ENCODE results near the gene TMEM131L. TPM values are rescaled to one million over a fixed set of nuclear protein-coding genes. Genes with fewer than 3 reads are reported as not detected.

Gene TMEM131L
- total and polyA plus RNA-seq, 4 donors, result 4.9 to 41.3 (median 12.9) TPM

DNA sequence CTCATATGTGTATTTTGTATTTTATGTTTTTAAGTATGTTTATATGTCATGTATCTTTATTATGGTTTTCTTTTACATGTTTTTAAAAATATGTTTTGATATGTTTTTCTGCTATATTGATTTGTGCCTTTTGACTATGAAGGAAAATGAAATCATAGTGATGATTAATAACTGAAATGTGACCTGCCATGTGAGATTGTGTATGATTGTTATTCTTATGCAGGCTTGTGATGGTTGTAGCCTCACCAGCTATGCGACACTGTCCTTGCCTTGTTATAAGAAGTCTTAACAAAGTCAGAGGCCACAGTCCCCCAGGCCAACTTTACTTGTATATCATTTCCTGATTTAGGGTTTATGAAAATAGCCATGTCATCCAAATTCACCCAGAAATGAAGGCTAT lies 83.2 kb downstream of the TMEM131L start:
- Histone ChIP-seq H3K9ac (ENCODE audit: low read depth in 1 of 2, low read length in 2 of 2) (no peak overlapping the region), H3K36me3 (ENCODE audit: control insufficient read depth in 4 of 4, insufficient read depth in 3 of 4, low read depth in 1 of 4, low read length in 3 of 4) (peaks cover 0 to 7% (median 2%) of the 10 kb centered on the region in 4 donors), H3K27me3 (ENCODE audit: control insufficient read depth in 4 of 4, insufficient read depth in 4 of 4, low read length in 3 of 4) (no peaks in the 10 kb centered on the region), H3K4me3 (ENCODE audit: low read depth in 1 of 3, low read length in 3 of 3) (no peak overlapping the region), H3K27ac (ENCODE audit: low read depth in 1 of 2, low read length in 2 of 2) (no peak overlapping the region), H3K4me1 (ENCODE audit: control insufficient read depth in 4 of 4, insufficient read depth in 4 of 4, low read length in 3 of 4) (no peaks in the 10 kb centered on the region), H3K9me3 (ENCODE audit: control insufficient read depth in 4 of 4, low read length in 3 of 4) (no peaks in the 10 kb centered on the region)
- WGBS, result 90% methylated on average over 1 of the region's 1 CpG
- TF ChIP-seq TAF1 (conservative IDR thresholded peaks at IDR 0.05) (no peak), FOXA1 (IDR thresholded peaks at IDR 0.05) (no peak), JUND (IDR thresholded peaks at IDR 0.05) (no peak), RXRA (IDR thresholded peaks at IDR 0.05) (no peak), GABPA (IDR thresholded peaks at IDR 0.05 in 1 of 2, conservative IDR thresholded peaks at IDR 0.05 in 1 of 2) (no peak), HNF4G (IDR thresholded peaks at IDR 0.05) (no peak), SP1 (IDR thresholded peaks at IDR 0.05) (no peak), NR2F2 (IDR thresholded peaks at IDR 0.05) (no peak), HNF4A (conservative IDR thresholded peaks at IDR 0.05) (no peak)
- TF ChIP-seq, protein P1, sequence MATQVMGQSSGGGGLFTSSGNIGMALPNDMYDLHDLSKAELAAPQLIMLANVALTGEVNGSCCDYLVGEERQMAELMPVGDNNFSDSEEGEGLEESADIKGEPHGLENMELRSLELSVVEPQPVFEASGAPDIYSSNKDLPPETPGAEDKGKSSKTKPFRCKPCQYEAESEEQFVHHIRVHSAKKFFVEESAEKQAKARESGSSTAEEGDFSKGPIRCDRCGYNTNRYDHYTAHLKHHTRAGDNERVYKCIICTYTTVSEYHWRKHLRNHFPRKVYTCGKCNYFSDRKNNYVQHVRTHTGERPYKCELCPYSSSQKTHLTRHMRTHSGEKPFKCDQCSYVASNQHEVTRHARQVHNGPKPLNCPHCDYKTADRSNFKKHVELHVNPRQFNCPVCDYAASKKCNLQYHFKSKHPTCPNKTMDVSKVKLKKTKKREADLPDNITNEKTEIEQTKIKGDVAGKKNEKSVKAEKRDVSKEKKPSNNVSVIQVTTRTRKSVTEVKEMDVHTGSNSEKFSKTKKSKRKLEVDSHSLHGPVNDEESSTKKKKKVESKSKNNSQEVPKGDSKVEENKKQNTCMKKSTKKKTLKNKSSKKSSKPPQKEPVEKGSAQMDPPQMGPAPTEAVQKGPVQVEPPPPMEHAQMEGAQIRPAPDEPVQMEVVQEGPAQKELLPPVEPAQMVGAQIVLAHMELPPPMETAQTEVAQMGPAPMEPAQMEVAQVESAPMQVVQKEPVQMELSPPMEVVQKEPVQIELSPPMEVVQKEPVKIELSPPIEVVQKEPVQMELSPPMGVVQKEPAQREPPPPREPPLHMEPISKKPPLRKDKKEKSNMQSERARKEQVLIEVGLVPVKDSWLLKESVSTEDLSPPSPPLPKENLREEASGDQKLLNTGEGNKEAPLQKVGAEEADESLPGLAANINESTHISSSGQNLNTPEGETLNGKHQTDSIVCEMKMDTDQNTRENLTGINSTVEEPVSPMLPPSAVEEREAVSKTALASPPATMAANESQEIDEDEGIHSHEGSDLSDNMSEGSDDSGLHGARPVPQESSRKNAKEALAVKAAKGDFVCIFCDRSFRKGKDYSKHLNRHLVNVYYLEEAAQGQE (IDR thresholded peaks at IDR 0.05), result no peak
- TF ChIP-seq, protein P2, sequence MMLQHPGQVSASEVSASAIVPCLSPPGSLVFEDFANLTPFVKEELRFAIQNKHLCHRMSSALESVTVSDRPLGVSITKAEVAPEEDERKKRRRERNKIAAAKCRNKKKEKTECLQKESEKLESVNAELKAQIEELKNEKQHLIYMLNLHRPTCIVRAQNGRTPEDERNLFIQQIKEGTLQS (IDR thresholded peaks at IDR 0.05), result no peak
- TF ChIP-seq, protein P3, sequence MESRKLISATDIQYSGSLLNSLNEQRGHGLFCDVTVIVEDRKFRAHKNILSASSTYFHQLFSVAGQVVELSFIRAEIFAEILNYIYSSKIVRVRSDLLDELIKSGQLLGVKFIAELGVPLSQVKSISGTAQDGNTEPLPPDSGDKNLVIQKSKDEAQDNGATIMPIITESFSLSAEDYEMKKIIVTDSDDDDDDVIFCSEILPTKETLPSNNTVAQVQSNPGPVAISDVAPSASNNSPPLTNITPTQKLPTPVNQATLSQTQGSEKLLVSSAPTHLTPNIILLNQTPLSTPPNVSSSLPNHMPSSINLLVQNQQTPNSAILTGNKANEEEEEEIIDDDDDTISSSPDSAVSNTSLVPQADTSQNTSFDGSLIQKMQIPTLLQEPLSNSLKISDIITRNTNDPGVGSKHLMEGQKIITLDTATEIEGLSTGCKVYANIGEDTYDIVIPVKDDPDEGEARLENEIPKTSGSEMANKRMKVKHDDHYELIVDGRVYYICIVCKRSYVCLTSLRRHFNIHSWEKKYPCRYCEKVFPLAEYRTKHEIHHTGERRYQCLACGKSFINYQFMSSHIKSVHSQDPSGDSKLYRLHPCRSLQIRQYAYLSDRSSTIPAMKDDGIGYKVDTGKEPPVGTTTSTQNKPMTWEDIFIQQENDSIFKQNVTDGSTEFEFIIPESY (IDR thresholded peaks at IDR 0.05), result no peak
- DNase-seq (ENCODE audit: low spot score), result no peak

DNA sequence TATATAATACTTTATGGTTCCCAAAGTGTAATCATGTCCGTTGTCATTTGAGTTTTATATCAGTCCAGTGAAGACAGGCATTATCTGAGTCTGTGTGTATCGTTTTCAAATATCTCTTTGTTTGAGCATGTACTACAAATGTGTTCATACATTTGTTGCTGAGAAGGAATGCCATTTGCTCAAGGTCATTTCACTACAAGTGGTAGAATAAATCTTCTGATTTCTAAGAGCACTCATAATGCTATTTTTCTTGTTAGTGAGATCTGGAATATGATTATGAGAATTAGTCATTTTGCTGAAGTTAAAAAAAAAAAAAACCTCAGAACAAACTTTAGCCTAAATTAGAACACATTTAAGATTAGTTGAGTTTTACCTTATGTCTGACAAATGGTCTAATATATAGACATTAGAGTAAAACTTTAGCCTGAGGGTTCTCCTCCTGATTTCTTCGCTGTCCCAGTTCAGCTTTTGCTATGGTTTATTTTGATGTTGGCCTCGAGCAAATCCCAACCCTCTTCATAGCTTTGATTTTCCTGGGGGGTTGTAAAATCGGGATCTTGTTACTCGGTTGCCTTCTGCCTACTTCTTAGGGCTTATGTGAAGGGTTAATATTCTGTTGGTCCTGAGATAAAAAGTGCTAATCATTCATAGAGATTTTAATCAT lies 87.1 kb downstream of the TMEM131L start:
- Histone ChIP-seq H3K27ac (ENCODE audit: low read depth in 1 of 2, low read length in 2 of 2) (no peak overlapping the region), H3K36me3 (ENCODE audit: control insufficient read depth in 4 of 4, insufficient read depth in 3 of 4, low read depth in 1 of 4, low read length in 3 of 4) (peaks cover 0 to 13% (median 5%) of the 10 kb centered on the region in 4 donors), H3K4me1 (ENCODE audit: control insufficient read depth in 4 of 4, insufficient read depth in 4 of 4, low read length in 3 of 4) (peaks cover 0 to 4% (median 0%) of the 10 kb centered on the region in 4 donors), H3K9me3 (ENCODE audit: control insufficient read depth in 4 of 4, low read length in 3 of 4) (no peaks in the 10 kb centered on the region), H3K9ac (ENCODE audit: low read depth in 1 of 2, low read length in 2 of 2) (no peak overlapping the region), H3K4me3 (ENCODE audit: low read depth in 1 of 3, low read length in 3 of 3) (no peak overlapping the region), H3K27me3 (ENCODE audit: control insufficient read depth in 4 of 4, insufficient read depth in 4 of 4, low read length in 3 of 4) (no peaks in the 10 kb centered on the region)
- 91% methylated on average over 6 of the region's 6 CpGs for WGBS
- DNase-seq (ENCODE audit: low spot score), result no peak
- TF ChIP-seq, protein P1 (IDR thresholded peaks at IDR 0.05), result no peak
- TF ChIP-seq JUND (IDR thresholded peaks at IDR 0.05), result no peak
- TF ChIP-seq, protein P3 (IDR thresholded peaks at IDR 0.05), result no peak
- TF ChIP-seq, protein P4, sequence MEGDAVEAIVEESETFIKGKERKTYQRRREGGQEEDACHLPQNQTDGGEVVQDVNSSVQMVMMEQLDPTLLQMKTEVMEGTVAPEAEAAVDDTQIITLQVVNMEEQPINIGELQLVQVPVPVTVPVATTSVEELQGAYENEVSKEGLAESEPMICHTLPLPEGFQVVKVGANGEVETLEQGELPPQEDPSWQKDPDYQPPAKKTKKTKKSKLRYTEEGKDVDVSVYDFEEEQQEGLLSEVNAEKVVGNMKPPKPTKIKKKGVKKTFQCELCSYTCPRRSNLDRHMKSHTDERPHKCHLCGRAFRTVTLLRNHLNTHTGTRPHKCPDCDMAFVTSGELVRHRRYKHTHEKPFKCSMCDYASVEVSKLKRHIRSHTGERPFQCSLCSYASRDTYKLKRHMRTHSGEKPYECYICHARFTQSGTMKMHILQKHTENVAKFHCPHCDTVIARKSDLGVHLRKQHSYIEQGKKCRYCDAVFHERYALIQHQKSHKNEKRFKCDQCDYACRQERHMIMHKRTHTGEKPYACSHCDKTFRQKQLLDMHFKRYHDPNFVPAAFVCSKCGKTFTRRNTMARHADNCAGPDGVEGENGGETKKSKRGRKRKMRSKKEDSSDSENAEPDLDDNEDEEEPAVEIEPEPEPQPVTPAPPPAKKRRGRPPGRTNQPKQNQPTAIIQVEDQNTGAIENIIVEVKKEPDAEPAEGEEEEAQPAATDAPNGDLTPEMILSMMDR (IDR thresholded peaks at IDR 0.05; ENCODE audit: low read depth, low read length, missing input control), result no peak
- TF ChIP-seq, protein P5, sequence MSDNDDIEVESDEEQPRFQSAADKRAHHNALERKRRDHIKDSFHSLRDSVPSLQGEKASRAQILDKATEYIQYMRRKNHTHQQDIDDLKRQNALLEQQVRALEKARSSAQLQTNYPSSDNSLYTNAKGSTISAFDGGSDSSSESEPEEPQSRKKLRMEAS (IDR thresholded peaks at IDR 0.05), result no peak
- no peak for TF ChIP-seq RXRA (IDR thresholded peaks at IDR 0.05)
- no peak for TF ChIP-seq GABPA (IDR thresholded peaks at IDR 0.05 in 1 of 2, conservative IDR thresholded peaks at IDR 0.05 in 1 of 2)
- TF ChIP-seq HNF4A (conservative IDR thresholded peaks at IDR 0.05), result no peak
- no peak for TF ChIP-seq YY1 (IDR thresholded peaks at IDR 0.05)
- TF ChIP-seq, protein P2 (IDR thresholded peaks at IDR 0.05), result no peak
- TF ChIP-seq HNF4G (IDR thresholded peaks at IDR 0.05), result no peak
- no peak for TF ChIP-seq FOXA2 (IDR thresholded peaks at IDR 0.05)
